ENCODE results near the gene SAMD13. TPM values are rescaled to one million over a fixed set of nuclear protein-coding genes. Genes with fewer than 3 reads are reported as not detected.

Gene SAMD13
- total and polyA plus RNA-seq, 5 donors from 2014 or later = 0.17 to 0.42 (median 0.31) TPM; not detected in 2

- Histone ChIP-seq H3K36me3 (ENCODE audit: control insufficient read depth, insufficient read depth, low read length) (no peaks in the 10 kb centered on the region), H3K27ac (ENCODE audit: insufficient read depth, low read length, poor library complexity, severe bottlenecking) (no peak overlapping the region), H3K9me3 (ENCODE audit: control insufficient read depth in 2 of 2, low read length in 2 of 2) (no peaks in the 10 kb centered on the region), H3K4me1 (ENCODE audit: control insufficient read depth, insufficient read depth, low read length, poor library complexity, severe bottlenecking) (no peaks in the 10 kb centered on the region), H3K27me3 (ENCODE audit: control insufficient read depth, insufficient read depth, low read length) (no peaks in the 10 kb centered on the region), H3K4me3 (ENCODE audit: low read depth, low read length) (no peak overlapping the region)
- Mint-ChIP-seq H3K9me3 (no peaks in the 10 kb centered on the region), H3K4me3 (no peak overlapping the region), H3K36me3 (no peaks in the 10 kb centered on the region), H3K4me1 (no peaks in the 10 kb centered on the region), H3K27me3 (peaks cover 4% of the 10 kb centered on the region), H3K27ac (no peak overlapping the region)
- ATAC-seq (ENCODE audit: low read depth in 2 of 2) (no peak), DNase-seq (no peak)
Observed at GRCh38 chr1:84366786-84367185, 65.3 kb downstream of the SAMD13 start.

- no peak overlapping the region for H3K27ac ChIP-seq (ENCODE audit: insufficient read depth, low read length, poor library complexity, severe bottlenecking)
- no peaks in the 10 kb centered on the region for H3K4me1 ChIP-seq (ENCODE audit: control insufficient read depth, insufficient read depth, low read length, poor library complexity, severe bottlenecking)
- DNase-seq (no peak), ATAC-seq (ENCODE audit: low read depth in 2 of 2) (no peak)
- no peaks in the 10 kb centered on the region for H3K4me1 Mint-ChIP-seq
- H3K4me3 ChIP-seq (ENCODE audit: low read depth, low read length) = no peak overlapping the region
- no peaks in the 10 kb centered on the region for H3K36me3 Mint-ChIP-seq
- H3K36me3 ChIP-seq (ENCODE audit: control insufficient read depth, insufficient read depth, low read length) = no peaks in the 10 kb centered on the region
- H3K9me3 Mint-ChIP-seq = no peaks in the 10 kb centered on the region
- H3K9me3 ChIP-seq (ENCODE audit: control insufficient read depth in 2 of 2, low read length in 2 of 2) = no peaks in the 10 kb centered on the region
- H3K4me3 Mint-ChIP-seq = no peak overlapping the region
- peaks cover 4% of the 10 kb centered on the region for H3K27me3 Mint-ChIP-seq
- no peak overlapping the region for H3K27ac Mint-ChIP-seq
- H3K27me3 ChIP-seq (ENCODE audit: control insufficient read depth, insufficient read depth, low read length) = no peaks in the 10 kb centered on the region
Observed at GRCh38 chr1:84367219-84367618, 65.7 kb downstream of the SAMD13 start.

- Histone ChIP-seq H3K27ac (ENCODE audit: insufficient read depth, low read length, poor library complexity, severe bottlenecking) (no peak overlapping the region), H3K4me3 (ENCODE audit: low read depth, low read length) (no peak overlapping the region), H3K4me1 (ENCODE audit: control insufficient read depth, insufficient read depth, low read length, poor library complexity, severe bottlenecking) (no peaks in the 10 kb centered on the region), H3K9me3 (ENCODE audit: control insufficient read depth in 2 of 2, low read length in 2 of 2) (no peaks in the 10 kb centered on the region), H3K36me3 (ENCODE audit: control insufficient read depth, insufficient read depth, low read length) (no peaks in the 10 kb centered on the region), H3K27me3 (ENCODE audit: control insufficient read depth, insufficient read depth, low read length) (no peaks in the 10 kb centered on the region)
- Mint-ChIP-seq H3K4me3 (no peak overlapping the region), H3K27ac (no peak overlapping the region), H3K4me1 (no peaks in the 10 kb centered on the region), H3K9me3 (no peaks in the 10 kb centered on the region), H3K27me3 (peaks cover 4% of the 10 kb centered on the region), H3K36me3 (no peaks in the 10 kb centered on the region)
- DNase-seq = no peak
- no peak for ATAC-seq (ENCODE audit: low read depth in 2 of 2)
Observed at GRCh38 chr1:84368441-84368840, 66.9 kb downstream of the SAMD13 start.

- DNase-seq = no peak
- no peak overlapping the region for H3K4me3 Mint-ChIP-seq
- no peak overlapping the region for H3K27ac Mint-ChIP-seq
- no peaks in the 10 kb centered on the region for H3K4me1 Mint-ChIP-seq
- peaks cover 4% of the 10 kb centered on the region for H3K27me3 Mint-ChIP-seq
- no peaks in the 10 kb centered on the region for H3K9me3 Mint-ChIP-seq
- Histone ChIP-seq H3K4me1 (ENCODE audit: control insufficient read depth, insufficient read depth, low read length, poor library complexity, severe bottlenecking) (no peaks in the 10 kb centered on the region), H3K36me3 (ENCODE audit: control insufficient read depth, insufficient read depth, low read length) (no peaks in the 10 kb centered on the region), H3K27me3 (ENCODE audit: control insufficient read depth, insufficient read depth, low read length) (no peaks in the 10 kb centered on the region), H3K4me3 (ENCODE audit: low read depth, low read length) (no peak overlapping the region), H3K27ac (ENCODE audit: insufficient read depth, low read length, poor library complexity, severe bottlenecking) (no peak overlapping the region), H3K9me3 (ENCODE audit: control insufficient read depth in 2 of 2, low read length in 2 of 2) (no peaks in the 10 kb centered on the region)
- no peaks in the 10 kb centered on the region for H3K36me3 Mint-ChIP-seq
- ATAC-seq (ENCODE audit: low read depth in 2 of 2) = no peak
Observed at GRCh38 chr1:84370266-84370665, 68.8 kb downstream of the SAMD13 start.

GRCh38 chr1:84370831-84371394 is 69.4 kb downstream of the SAMD13 start:
- Histone ChIP-seq H3K36me3 (ENCODE audit: control insufficient read depth, insufficient read depth, low read length) (no peaks in the 10 kb centered on the region), H3K4me1 (ENCODE audit: control insufficient read depth, insufficient read depth, low read length, poor library complexity, severe bottlenecking) (no peaks in the 10 kb centered on the region), H3K9me3 (ENCODE audit: control insufficient read depth in 2 of 2, low read length in 2 of 2) (no peaks in the 10 kb centered on the region), H3K4me3 (ENCODE audit: low read depth, low read length) (no peak overlapping the region), H3K27me3 (ENCODE audit: control insufficient read depth, insufficient read depth, low read length) (no peaks in the 10 kb centered on the region), H3K27ac (ENCODE audit: insufficient read depth, low read length, poor library complexity, severe bottlenecking) (no peak overlapping the region)
- peaks cover 2% of the 10 kb centered on the region for H3K27me3 Mint-ChIP-seq
- H3K27ac Mint-ChIP-seq = no peak overlapping the region
- no peaks in the 10 kb centered on the region for H3K4me1 Mint-ChIP-seq
- DNase-seq (no peak), ATAC-seq (ENCODE audit: low read depth in 2 of 2) (no peak)
- no peaks in the 10 kb centered on the region for H3K9me3 Mint-ChIP-seq
- H3K4me3 Mint-ChIP-seq = no peak overlapping the region
- no peaks in the 10 kb centered on the region for H3K36me3 Mint-ChIP-seq

GRCh38 chr1:84373436-84374141 is 72.1 kb downstream of the SAMD13 start:
- Mint-ChIP-seq H3K4me3 (no peak overlapping the region), H3K4me1 (no peaks in the 10 kb centered on the region), H3K9me3 (no peaks in the 10 kb centered on the region), H3K27me3 (no peaks in the 10 kb centered on the region), H3K27ac (no peak overlapping the region), H3K36me3 (no peaks in the 10 kb centered on the region)
- Histone ChIP-seq H3K36me3 (ENCODE audit: control insufficient read depth, insufficient read depth, low read length) (no peaks in the 10 kb centered on the region), H3K4me3 (ENCODE audit: low read depth, low read length) (no peak overlapping the region), H3K27ac (ENCODE audit: insufficient read depth, low read length, poor library complexity, severe bottlenecking) (no peak overlapping the region), H3K27me3 (ENCODE audit: control insufficient read depth, insufficient read depth, low read length) (no peaks in the 10 kb centered on the region), H3K9me3 (ENCODE audit: control insufficient read depth in 2 of 2, low read length in 2 of 2) (no peaks in the 10 kb centered on the region), H3K4me1 (ENCODE audit: control insufficient read depth, insufficient read depth, low read length, poor library complexity, severe bottlenecking) (no peaks in the 10 kb centered on the region)
- DNase-seq (no peak), ATAC-seq (ENCODE audit: low read depth in 2 of 2) (no peak)

GRCh38 chr1:84374991-84375696 is 73.6 kb downstream of the SAMD13 start:
- Histone ChIP-seq H3K27me3 (ENCODE audit: control insufficient read depth, insufficient read depth, low read length) (no peaks in the 10 kb centered on the region), H3K27ac (ENCODE audit: insufficient read depth, low read length, poor library complexity, severe bottlenecking) (no peak overlapping the region), H3K4me1 (ENCODE audit: control insufficient read depth, insufficient read depth, low read length, poor library complexity, severe bottlenecking) (no peaks in the 10 kb centered on the region), H3K36me3 (ENCODE audit: control insufficient read depth, insufficient read depth, low read length) (no peaks in the 10 kb centered on the region), H3K9me3 (ENCODE audit: control insufficient read depth in 2 of 2, low read length in 2 of 2) (no peaks in the 10 kb centered on the region), H3K4me3 (ENCODE audit: low read depth, low read length) (no peak overlapping the region)
- no peak overlapping the region for H3K27ac Mint-ChIP-seq
- H3K4me3 Mint-ChIP-seq = no peak overlapping the region
- H3K4me1 Mint-ChIP-seq = no peaks in the 10 kb centered on the region
- no peaks in the 10 kb centered on the region for H3K36me3 Mint-ChIP-seq
- no peaks in the 10 kb centered on the region for H3K27me3 Mint-ChIP-seq
- ATAC-seq (ENCODE audit: low read depth in 2 of 2) (no peak), DNase-seq (no peak)
- no peaks in the 10 kb centered on the region for H3K9me3 Mint-ChIP-seq

Data from CD4-positive, CD25-positive, alpha-beta regulatory T cell (primary cell).